HepG2 (cell line): ENCODE measurements around the gene MYL12B. TPM values are rescaled to one million over a fixed set of nuclear protein-coding genes. Genes with fewer than 3 reads are reported as not detected.
A peak's percentile ranks its signal among the peaks of the same experiment; 100 is the strongest.

ENCODE experiments used
- ATAC-seq: fragments of 200-7000 bp; cut with Tn5 transposase; 3 replicates; pipeline ENCODE4 v1.9.1; 2020; ENCODE audit warnings: mild to moderate bottlenecking, moderate library complexity
- BruUV-seq: library from RNA; stranded (reverse); fragments of 400-500 nt; replicated peaks from 2 replicates; lab custom pipeline; 2021; lab: Mats Ljungman, UMichigan
- CTCF ChIA-PET: fragments of 300-600 bp; formaldehyde crosslinking; extraction: SDS; loops from one replicate; lab custom pipeline; 2021; ENCODE audit warnings: low total read pairs, inconsistent platforms, low intra/inter-chr PET ratio; lab: Yijun Ruan, JAX
- POLR2A ChIA-PET: fragments of 350-600 bp; sonication (Branson Sonifier 250); formaldehyde crosslinking; loops from one replicate; lab custom pipeline; 2020; ENCODE audit warnings: antibody characterized with exemption, inconsistent platforms; lab: Yijun Ruan, JAX
- DNase-seq: peaks from one replicate; pipeline ENCODE4 v3.0.0-alpha.2; 2015; ENCODE audit warnings: low spot score
- FAIRE-seq: peaks from 3 replicates; lab custom pipeline; 2011; peaks lifted over from hg19 to GRCh38; lab: Jason Lieb, UNC
- H2AFZ ChIP-seq: one replicate; pipeline ENCODE4 v1.6.1; 2011; ENCODE audit warnings: low read length, inconsistent platforms
- H3K27ac ChIP-seq: fragments of 300-600 bp; 3 replicates; pipeline ENCODE4 v1.8.0; 2011; ENCODE audit warnings: mixed run types, mild to moderate bottlenecking, mixed read lengths, low read length, inconsistent platforms; ENCODE audit not compliant: insufficient read depth; ENCODE audit errors: extremely low read length
- H3K27me3 ChIP-seq, 2 experiments: fragments of 200-600 bp in 1 of 2; 2 replicates in 1 of 2; 3 replicates in 1 of 2; pipeline versions ENCODE4 v1.6.0 to v1.8.0; 2011; ENCODE audit warnings: low read length in 2 of 2, mild to moderate bottlenecking in 2 of 2, moderate library complexity in 2 of 2, inconsistent platforms in 1 of 2; ENCODE audit not compliant: insufficient read depth in 2 of 2, control insufficient read depth in 1 of 2
- H3K36me3 ChIP-seq, 2 experiments: fragments of 200-600 bp in 1 of 2; replicated peaks in 1 of 2; 2 replicates in 1 of 2; 3 replicates in 1 of 2; pipeline versions ENCODE4 v1.5.1 to v1.8.0; 2011; ENCODE audit warnings: low read length in 2 of 2, inconsistent platforms in 1 of 2; ENCODE audit not compliant: insufficient read depth in 2 of 2, control insufficient read depth in 1 of 2
- H3K4me1 ChIP-seq: 2 replicates; pipeline ENCODE4 v1.5.1; 2012; ENCODE audit warnings: low read length, inconsistent platforms; ENCODE audit not compliant: insufficient read depth
- H3K4me2 ChIP-seq: 2 replicates; pipeline ENCODE4 v1.6.0; 2011; ENCODE audit warnings: low read depth, low read length, inconsistent platforms
- H3K4me3 ChIP-seq, 3 experiments: fragments of 200-600 bp in 1 of 3; sonication (generic), shearing (Covaris generic) in 1 of 3; replicated peaks in 1 of 3; 2 replicates each; pipeline ENCODE4 v1.5.1; 2011 to 2016; ENCODE audit warnings: low read length in 3 of 3, inconsistent platforms in 2 of 3, low read depth in 2 of 3, mild to moderate bottlenecking in 2 of 3, control low read depth in 1 of 3, mixed read lengths in 1 of 3; ENCODE audit not compliant: insufficient read depth in 1 of 3
- H3K79me2 ChIP-seq: one replicate; pipeline ENCODE4 v1.6.1; 2011; ENCODE audit warnings: low read length, inconsistent platforms; ENCODE audit not compliant: insufficient read depth
- H3K9ac ChIP-seq: 2 replicates; pipeline ENCODE4 v1.6.0; 2011; ENCODE audit warnings: mild to moderate bottlenecking, low read depth, low read length, inconsistent platforms; ENCODE audit not compliant: insufficient read depth
- H3K9me3 ChIP-seq: 2 replicates; pipeline ENCODE4 v1.5.1; 2012; ENCODE audit warnings: mild to moderate bottlenecking, low read length
- H4K20me1 ChIP-seq: 2 replicates; pipeline ENCODE4 v1.6.0; 2011; ENCODE audit warnings: inconsistent platforms, mild to moderate bottlenecking, low read length, moderate library complexity; ENCODE audit not compliant: insufficient read depth
- CREB1 ChIP-seq, 2 experiments: fragments of 450-650 bp in 1 of 2; IDR thresholded peaks; 2 replicates each; pipeline ENCODE4 v1.6.1; 2016 to 2017; ENCODE audit warnings: control low read depth in 1 of 2, mild to moderate bottlenecking in 1 of 2, missing compliant biosample characterization in 1 of 2, missing genetic modification characterization in 1 of 2
- MXI1 ChIP-seq: IDR thresholded peaks from 3 replicates; pipeline ENCODE4 v1.6.1; 2012; ENCODE audit warnings: low read depth, low read length, inconsistent platforms, borderline replicate concordance
- POGZ ChIP-seq: sonication (generic); formaldehyde crosslinking; IDR thresholded peaks from 2 replicates; pipeline ENCODE4 v1.4.0; 2020; ENCODE audit warnings: mild to moderate bottlenecking, missing genetic modification reagents
- POLR2A ChIP-seq, 2 experiments: IDR thresholded peaks; 2 replicates each; pipeline ENCODE4 v1.6.1; 2011; ENCODE audit warnings: low read depth in 2 of 2, low read length in 2 of 2, mild to moderate bottlenecking in 1 of 2, moderate library complexity in 1 of 2; ENCODE audit not compliant: insufficient read depth in 1 of 2
- PTBP1 ChIP-seq: fragments of 200-400 bp; formaldehyde crosslinking; IDR thresholded peaks from 2 replicates; pipeline ENCODE4 v1.6.1; 2018; ENCODE audit warnings: low read length, low read depth; ENCODE audit not compliant: poor library complexity, severe bottlenecking
- SOX13 ChIP-seq, 3 experiments: fragments of 450-650 bp in 1 of 3; sonication (generic) in 1 of 3; formaldehyde crosslinking in 1 of 3; IDR thresholded peaks in 2 of 3; conservative IDR thresholded peaks in 1 of 3; 2 replicates each; pipeline versions ENCODE4 v1.5.0 to v1.6.1; 2016 to 2020; ENCODE audit warnings: antibody characterized with exemption in 1 of 3, mild to moderate bottlenecking in 1 of 3, missing compliant biosample characterization in 1 of 3, missing genetic modification reagents in 1 of 3, moderate library complexity in 1 of 3
- SOX6 ChIP-seq, 2 experiments: fragments of 450-650 bp in 1 of 2; sonication (generic) in 1 of 2; formaldehyde crosslinking in 1 of 2; IDR thresholded peaks; 2 replicates each; pipeline versions ENCODE4 v1.4.0 to v1.6.1; 2017 to 2020; ENCODE audit warnings: antibody characterized with exemption in 1 of 2, mild to moderate bottlenecking in 1 of 2, missing genetic modification reagents in 1 of 2
- TBP ChIP-seq: sonication (generic); formaldehyde crosslinking; IDR thresholded peaks from 2 replicates; pipeline ENCODE4 v1.5.0; 2020; ENCODE audit warnings: missing genetic modification reagents
- TCF12 ChIP-seq, 2 experiments: fragments of 450-650 bp in 1 of 2; sonication (generic) in 1 of 2; formaldehyde crosslinking in 1 of 2; IDR thresholded peaks; 2 replicates each; pipeline versions ENCODE4 v1.6.1 to v1.8.0; 2017 to 2022; ENCODE audit warnings: antibody characterized with exemption in 1 of 2, mild to moderate bottlenecking in 1 of 2, missing genetic modification reagents in 1 of 2, moderate library complexity in 1 of 2
- TFDP2 ChIP-seq: sonication (generic); formaldehyde crosslinking; IDR thresholded peaks from 2 replicates; pipeline ENCODE4 v1.4.0; 2020; ENCODE audit warnings: missing genetic modification reagents
- TRAFD1 ChIP-seq: sonication (generic); formaldehyde crosslinking; IDR thresholded peaks from 2 replicates; pipeline ENCODE4 v1.5.1; 2020; ENCODE audit warnings: missing genetic modification reagents, mild to moderate bottlenecking, borderline replicate concordance
- ZHX1 ChIP-seq: sonication (generic); formaldehyde crosslinking; IDR thresholded peaks from 2 replicates; pipeline ENCODE4 v1.8.1; 2022; ENCODE audit warnings: low read depth, mild to moderate bottlenecking, missing genetic modification reagents
- ZNF839 ChIP-seq: sonication (generic); formaldehyde crosslinking; IDR thresholded peaks from 2 replicates; pipeline ENCODE4 v1.4.0; 2020; ENCODE audit warnings: missing genetic modification reagents, mild to moderate bottlenecking, borderline replicate concordance
- WGBS: methylation state at CpG from one replicate; pipeline ENCODE4 v1.1.6; 2017; ENCODE audit warnings: low lambda C conversion rate; 5-methylcytosine and 5-hydroxymethylcytosine counted together
- in situ Hi-C: cut with HindIII; loops from 2 replicates; pipeline ENCODE4 v1.10.0; 2017; ENCODE audit warnings: low pct_unique_long_range_greater_than_20kb; ENCODE audit not compliant: extremely low pct_ligation_motif_present
- intact Hi-C: fragments of 100-400 bp; cut with micrococcal nuclease; formaldehyde crosslinking; loops from one replicate; pipeline ENCODE4 v1.10.0; 2022; ENCODE audit not compliant: unreplicated experiment
- polyA plus RNA-seq, 8 experiments: library from polyadenylated mRNA; depleted of rRNA in 3 of 8; stranded (reverse) in 7 of 8; unstranded in 1 of 8; fragments of >200 nt; fragmentation: Illumina TruSeq in 4 of 8; extraction: Trizol in 4 of 8; gene quantifications; 2 replicates each; pipeline versions ENCODE4 v1.2.1 to v1.2.3, GENCODE V29; 2011 to 2016; ENCODE audit warnings: low read depth in 4 of 8, missing spikeins in 1 of 8, mixed read lengths in 1 of 8; ENCODE audit not compliant: insufficient read depth in 1 of 8
- total RNA-seq, 5 experiments: library from RNA; depleted of rRNA; stranded (reverse); fragments of >200 nt; fragmentation: Illumina TruSeq; extraction: Trizol; gene quantifications; 2 replicates each; pipeline ENCODE4 v1.2.3, GENCODE V29; 2016; ENCODE audit warnings: low read depth in 1 of 5

MYL12B gene
- total and polyA plus RNA-seq, 2 of the 13 experiments (the other 11 are each of a cell fraction or from before 2014, with no cell fraction given): 265 to 340 TPM

GRCh38 chr18:3265564-3266033 is 3.7 kb downstream of the MYL12B start (continued):
- TF ChIP-seq ZHX1 (CRISPR knock-in tag) (no peak), MXI1 (no peak), ZNF839 (no peak)
- TF ChIP-seq, all 625 proteins: peak for 9

- no peaks in the 10 kb centered on the region; a peak in 1 of 5 replicates for H3K27me3 ChIP-seq
- ATAC-seq: no peak
- DNase-seq: no peak
- H3K36me3 ChIP-seq: no peaks in the 10 kb centered on the region
- CTCF ChIA-PET: no interaction called here
- peaks cover 78% of the 10 kb centered on the region for H4K20me1 ChIP-seq
- in situ Hi-C loops (no loop called here), intact Hi-C loops (no loop called here)
- peaks cover 64% of the 10 kb centered on the region for H3K4me1 ChIP-seq
- POLR2A ChIA-PET: no interaction called here
- 45% methylated on average over 7 of the region's 7 CpGs for WGBS
- no peak for FAIRE-seq
- BruUV-seq: no TSS peak
- H2AFZ ChIP-seq: no peak overlapping the region
- H3K27ac ChIP-seq: peak overlapping the region; percentile 65
- peaks cover 92% of the 10 kb centered on the region for H3K79me2 ChIP-seq
- peak overlapping the region; percentile 33; the same call in 1 of the 2 replicates for H3K9ac ChIP-seq
- H3K4me2 ChIP-seq: peak overlapping the region; percentile 91
- peak overlapping the region in 2 of 3 experiments; percentile 90 to 96; a peak in 2 of 6 replicates for H3K4me3 ChIP-seq
- no peaks in the 10 kb centered on the region for H3K9me3 ChIP-seq
- TF ChIP-seq CREB1 (IDR thresholded peaks at IDR 0.05): no peak
- no peak for TF ChIP-seq CREB1 (CRISPR knock-in tag; IDR thresholded peaks at IDR 0.05)
- no peak for TF ChIP-seq TFDP2
- TF ChIP-seq SOX13 (IDR thresholded peaks at IDR 0.05): no peak
- peak in 1 of 2 experiments; percentile 62; a peak in 2 of 4 replicates for TF ChIP-seq SOX13 (CRISPR knock-in tag; conservative IDR thresholded peaks at IDR 0.05 in 1 of 2, IDR thresholded peaks at IDR 0.05 in 1 of 2)
- TF ChIP-seq TBP (CRISPR knock-in tag): no peak
- TF ChIP-seq PTBP1: no peak
- peak in 1 of 2 experiments; percentile 25; a peak in 1 of 4 replicates for TF ChIP-seq POLR2A (IDR thresholded peaks at IDR 0.05; ENCODE audit: insufficient read depth in 1 of 2, low read depth in 2 of 2, low read length in 2 of 2)
- no peak for TF ChIP-seq TCF12 (IDR thresholded peaks at IDR 0.05)
- TF ChIP-seq TCF12 (CRISPR knock-in tag; IDR thresholded peaks at IDR 0.05): no peak
- TF ChIP-seq POGZ (CRISPR knock-in tag): peak; percentile 39; the same call in 1 of the 2 replicates
- TF ChIP-seq TRAFD1 (CRISPR knock-in tag): no peak
- no peak for TF ChIP-seq SOX6 (IDR thresholded peaks at IDR 0.05)
- peak; percentile 49; the same call in 1 of the 2 replicates for TF ChIP-seq SOX6 (CRISPR knock-in tag; IDR thresholded peaks at IDR 0.05)
Measured at GRCh38 chr18:3266062-3266608, 4.2 kb downstream of the MYL12B start.
